Common myeloid progenitor, CD34-positive (primary cell): ENCODE data around the gene GBP1.
"Not testable (repeated sequence)": the region's sequence is repeated elsewhere in the genome, so short reads cannot be mapped to it uniquely, and the experiment has no call there.

Source experiments
- CTCF ChIA-PET: fragments of 350-600 bp; sonication (Branson Sonifier 250); formaldehyde crosslinking; loops from one replicate; lab custom pipeline; 2021; ENCODE audit warnings: antibody characterized with exemption; lab: Charles Lee
- POLR2A ChIA-PET: fragments of 350-600 bp; sonication (Branson Sonifier 250); formaldehyde crosslinking; loops from one replicate; lab custom pipeline; 2021; ENCODE audit warnings: antibody characterized with exemption; lab: Charles Lee
- DNase-seq, 3 donors: peaks; one replicate each; pipeline versions ENCODE4 v3.0.0 to v3.0.0-alpha.2; 2013
- H3K27ac ChIP-seq, 2 experiments: 1 replicate in 1 of 2; 2 replicates in 1 of 2; pipeline ENCODE4 v1.7.0; 2013; ENCODE audit warnings: inconsistent platforms in 2 of 2, low read length in 2 of 2, mild to moderate bottlenecking in 2 of 2, low read depth in 1 of 2, moderate library complexity in 1 of 2; ENCODE audit not compliant: severe bottlenecking in 2 of 2, insufficient read depth in 1 of 2, poor library complexity in 1 of 2
- H3K27me3 ChIP-seq, 5 experiments: replicated peaks in 2 of 5; 1 replicate in 3 of 5; 2 replicates in 2 of 5; pipeline versions ENCODE4 v1.6.1 to v1.7.0; 2013; ENCODE audit warnings: low read length in 4 of 5, mild to moderate bottlenecking in 2 of 5, moderate library complexity in 2 of 5, inconsistent platforms in 1 of 5; ENCODE audit not compliant: insufficient read depth in 5 of 5, control insufficient read depth in 4 of 5
- H3K36me3 ChIP-seq, 4 experiments: 1 replicate in 2 of 4; 2 replicates in 2 of 4; pipeline versions ENCODE4 v1.6.1 to v1.7.0; 2013; ENCODE audit warnings: low read length in 3 of 4, control low read depth in 1 of 4, mild to moderate bottlenecking in 1 of 4; ENCODE audit not compliant: control insufficient read depth in 4 of 4, insufficient read depth in 4 of 4
- H3K4me1 ChIP-seq, 4 experiments: 1 replicate in 3 of 4; 2 replicates in 1 of 4; pipeline versions ENCODE4 v1.6.1 to v1.7.1; 2013; ENCODE audit warnings: low read length in 3 of 4, mild to moderate bottlenecking in 3 of 4, control low read depth in 1 of 4, inconsistent platforms in 1 of 4, moderate library complexity in 1 of 4; ENCODE audit not compliant: control insufficient read depth in 4 of 4, insufficient read depth in 4 of 4; ENCODE audit errors: control extremely low read depth in 1 of 4
- H3K4me3 ChIP-seq, 7 experiments: 1 replicate in 4 of 7; 2 replicates in 3 of 7; pipeline versions ENCODE4 v1.5.1 to v1.7.0; 2013; ENCODE audit warnings: mild to moderate bottlenecking in 7 of 7, low read length in 6 of 7, moderate library complexity in 6 of 7, inconsistent platforms in 2 of 7, low read depth in 2 of 7, control low read depth in 1 of 7; ENCODE audit not compliant: insufficient read depth in 4 of 7, control insufficient read depth in 1 of 7; ENCODE audit errors: extremely low read depth in 1 of 7
- H3K9me3 ChIP-seq, 5 experiments: 1 replicate in 4 of 5; 2 replicates in 1 of 5; pipeline versions ENCODE4 v1.6.1 to v1.7.1; 2013; ENCODE audit warnings: low read length in 4 of 5, mild to moderate bottlenecking in 2 of 5, inconsistent platforms in 1 of 5, low read depth in 1 of 5, moderate library complexity in 1 of 5; ENCODE audit not compliant: control insufficient read depth in 4 of 5, insufficient read depth in 2 of 5; ENCODE audit errors: control extremely low read depth in 1 of 5
- WGBS: methylation state at CpG from one replicate; pipeline ENCODE4 v1.1.5; 2013; ENCODE audit not compliant: insufficient coverage; 5-methylcytosine and 5-hydroxymethylcytosine counted together

The GBP1 gene

GRCh38 chr1:89063094-89063493 lies 1.9 kb downstream of the GBP1 start:
- Histone ChIP-seq H3K4me1 (peaks cover 0 to 16% (median 3%) of the 10 kb centered on the region in 4 experiments), H3K27me3 (no peaks in the 10 kb centered on the region), H3K36me3 (peaks cover 0 to 13% (median 6%) of the 10 kb centered on the region in 4 experiments), H3K27ac (no peak overlapping the region), H3K9me3 (no peaks in the 10 kb centered on the region), H3K4me3 (no peak overlapping the region)
- WGBS = no CpG with 5 or more reads among the region's 3 CpGs
- POLR2A ChIA-PET = no interaction called here
- CTCF ChIA-PET = interaction anchor here (1.1 kb wide), 2 partner anchors 49 to 134 kb away, joined by 3 read pairs; no protein-coding TSS in a partner anchor
- no peak for DNase-seq

- 100% methylated on average over 2 of the region's 5 CpGs for WGBS
- H3K27ac ChIP-seq = no peak overlapping the region
- no peaks in the 10 kb centered on the region for H3K27me3 ChIP-seq
- CTCF ChIA-PET = no interaction called here
- H3K9me3 ChIP-seq = no peaks in the 10 kb centered on the region
- DNase-seq = no peak
- POLR2A ChIA-PET = no interaction called here
- H3K4me3 ChIP-seq = no peak overlapping the region
- H3K36me3 ChIP-seq = peaks cover 0 to 30% (median 7%) of the 10 kb centered on the region in 4 experiments
- peaks cover 0 to 12% (median 2%) of the 10 kb centered on the region in 4 experiments for H3K4me1 ChIP-seq
These were observed 4.9 kb downstream of the GBP1 start for GRCh38 chr1:89060091-89060490.

- POLR2A ChIA-PET = no interaction called here
- no CpG with 5 or more reads among the region's 1 CpG for WGBS
- H3K27me3 ChIP-seq = no peaks in the 10 kb centered on the region
These were observed 13.1 kb downstream of the GBP1 start for GRCh38 chr1:89051955-89052312.

GRCh38 chr1:89051300-89051954 lies 13.6 kb downstream of the GBP1 start:
- ChIA-PET CTCF (no interaction called here), POLR2A (no interaction called here)
- no peak for DNase-seq
- Histone ChIP-seq H3K4me1 (no peaks in the 10 kb centered on the region), H3K9me3 (no peaks in the 10 kb centered on the region), H3K27me3 (no peaks in the 10 kb centered on the region), H3K4me3 (no peak overlapping the region), H3K27ac (no peak overlapping the region), H3K36me3 (peaks cover 0 to 31% (median 2%) of the 10 kb centered on the region in 4 experiments)
- WGBS = no CpG with 5 or more reads among the region's 9 CpGs

More at GRCh38 chr1:89051955-89052312, 13.1 kb downstream of the GBP1 start:
- Histone ChIP-seq H3K36me3 (peaks cover 0 to 33% (median 2%) of the 10 kb centered on the region in 4 experiments), H3K4me3 (no peak overlapping the region), H3K27ac (no peak overlapping the region), H3K4me1 (no peaks in the 10 kb centered on the region), H3K9me3 (no peaks in the 10 kb centered on the region)
- CTCF ChIA-PET = no interaction called here
- DNase-seq = no peak

GRCh38 chr1:89050649-89051033 lies 14.4 kb downstream of the GBP1 start:
- ChIA-PET POLR2A (no interaction called here), CTCF (no interaction called here)
- H3K27me3 ChIP-seq = no peaks in the 10 kb centered on the region
- no peak for DNase-seq
- H3K4me1 ChIP-seq = no peaks in the 10 kb centered on the region
- H3K9me3 ChIP-seq = no peaks in the 10 kb centered on the region
- no peak overlapping the region for H3K4me3 ChIP-seq
- no peak overlapping the region for H3K27ac ChIP-seq
- over 99% methylated on average over 9 of the region's 11 CpGs for WGBS
- peaks cover 0 to 26% (median 2%) of the 10 kb centered on the region in 4 experiments for H3K36me3 ChIP-seq

GRCh38 chr1:89049901-89050648 lies 14.9 kb downstream of the GBP1 start:
- 92% methylated on average over 9 of the region's 9 CpGs for WGBS
- not testable (repeated sequence) for H3K9me3 ChIP-seq

GRCh38 chr1:89049187-89049586 lies 15.8 kb downstream of the GBP1 start:
- CTCF ChIA-PET = interaction anchor here (1.2 kb wide), 1 partner anchor 35 kb away, joined by 4 read pairs; no protein-coding TSS in a partner anchor
- H3K27ac ChIP-seq, POLR2A ChIA-PET, H3K4me1 ChIP-seq, DNase-seq, H3K9me3 ChIP-seq, H3K4me3 ChIP-seq, H3K27me3 ChIP-seq: not testable (repeated sequence)
- H3K36me3 ChIP-seq = peaks cover 0 to 19% (median 1%) of the 10 kb centered on the region in 4 experiments
- WGBS = no CpG with 5 or more reads among the region's 4 CpGs

More at GRCh38 chr1:89049901-89050648, 14.9 kb downstream of the GBP1 start:
- CTCF ChIA-PET, H3K27ac ChIP-seq, H3K27me3 ChIP-seq, H3K4me3 ChIP-seq, H3K4me1 ChIP-seq, POLR2A ChIA-PET: not testable (repeated sequence)
- DNase-seq = peak in 2 of 3 donors; percentile 28 to 31
- peaks cover 0 to 24% (median 1%) of the 10 kb centered on the region in 4 experiments for H3K36me3 ChIP-seq
